Measurements from ENCODE around the gene OR5K3.
"Not testable (repeated sequence)": the region's sequence is repeated elsewhere in the genome, so short reads cannot be mapped to it uniquely, and the experiment has no call there.

The OR5K3 gene, protein sequence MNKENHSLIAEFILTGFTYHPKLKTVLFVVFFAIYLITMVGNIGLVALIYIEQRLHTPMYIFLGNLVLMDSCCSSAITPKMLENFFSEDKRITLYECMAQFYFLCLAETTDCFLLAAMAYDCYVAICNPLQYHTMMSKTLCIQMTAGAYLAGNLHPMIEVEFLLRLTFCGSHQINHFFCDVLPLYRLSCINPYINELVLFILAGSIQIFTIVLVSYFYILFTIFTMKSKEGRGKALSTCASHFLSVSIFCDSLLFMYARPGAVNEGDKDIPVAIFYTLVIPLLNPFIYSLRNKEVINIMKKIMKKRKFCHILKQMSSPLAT

GRCh38 chr3:98390366-98390765 is at the start of gene OR5K3:
Gene OR5K3, plus strand, starts transcription at chr3:98390666. Its CDS starts 0 bp downstream, at chr3:98390666.
- DNase-seq, result no peak

GRCh38 chr3:98341758-98342157 is 48.7 kb upstream of the OR5K3 start:
- DNase-seq, result no peak

GRCh38 chr3:98343647-98344507 is 46.6 kb upstream of the OR5K3 start:
- no peak for DNase-seq

GRCh38 chr3:98350082-98350481 is 40.4 kb upstream of the OR5K3 start:
- no peak for DNase-seq

DNA sequence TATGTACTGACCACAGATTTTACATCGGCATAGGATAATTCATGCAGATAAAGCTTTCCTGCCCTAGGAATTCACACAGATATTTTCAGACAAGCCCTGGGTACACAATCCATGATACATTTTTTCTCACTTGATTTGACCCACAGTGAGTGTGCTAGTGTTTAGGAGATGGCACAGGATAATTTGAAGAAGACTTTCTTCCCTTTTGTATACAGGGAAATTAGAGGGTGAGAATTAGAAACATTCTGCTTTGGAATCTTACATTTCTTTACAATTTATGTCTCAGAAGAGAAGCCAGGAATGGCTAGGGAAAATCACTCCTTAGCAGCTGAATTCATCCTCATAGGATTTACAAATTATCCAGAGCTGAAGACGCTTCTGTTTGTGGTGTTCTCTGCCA is 36.9 kb upstream of the OR5K3 start, which contains the start of gene OR5K4:
TSS of gene OR5K4 (plus strand) at position 301 of the 400 bp plus-strand sequence. CDS start at position 301, 0 bp downstream.
- DNase-seq, result no peak

GRCh38 chr3:98359250-98359649 is 31.2 kb upstream of the OR5K3 start:
- DNase-seq, result no peak

DNA sequence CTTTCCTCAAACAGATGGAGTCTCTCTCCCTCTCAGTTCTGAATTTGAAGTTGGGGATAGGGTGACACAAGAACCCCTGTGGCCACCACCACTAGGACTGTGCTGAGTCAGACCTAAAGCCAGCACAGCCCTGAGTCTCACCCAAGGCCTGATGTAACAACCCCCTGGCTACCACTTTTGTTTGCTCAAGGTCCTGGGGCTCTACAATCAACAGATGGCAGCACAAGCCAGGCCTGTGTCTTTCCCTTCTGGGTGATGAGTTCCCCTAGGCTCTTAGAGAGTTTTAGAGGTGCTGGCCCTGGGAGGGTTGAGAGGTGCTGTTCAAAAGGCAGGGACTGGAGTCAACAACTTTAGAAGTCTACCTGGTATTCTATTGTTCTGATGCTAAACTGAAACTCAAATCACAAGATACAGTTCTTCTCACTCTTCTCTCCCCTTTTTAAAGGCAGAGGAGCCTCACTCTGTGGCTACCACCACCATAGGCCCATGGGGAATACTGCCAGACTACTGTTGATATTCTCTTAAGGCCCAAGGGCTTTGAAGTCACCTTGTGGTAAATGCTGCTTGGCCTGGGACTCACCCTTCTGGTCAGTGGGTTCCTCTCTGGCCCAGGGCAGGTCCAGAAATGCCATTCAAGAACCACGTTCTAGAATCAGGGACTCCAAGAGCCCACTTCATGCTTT is 30.3 kb upstream of the OR5K3 start:
- no peak for DNase-seq

GRCh38 chr3:98360681-98361080 is 29.8 kb upstream of the OR5K3 start:
- no peak for DNase-seq

- no peak for DNase-seq
Measured at GRCh38 chr3:98361289-98361688, 29.2 kb upstream of the OR5K3 start.

DNA sequence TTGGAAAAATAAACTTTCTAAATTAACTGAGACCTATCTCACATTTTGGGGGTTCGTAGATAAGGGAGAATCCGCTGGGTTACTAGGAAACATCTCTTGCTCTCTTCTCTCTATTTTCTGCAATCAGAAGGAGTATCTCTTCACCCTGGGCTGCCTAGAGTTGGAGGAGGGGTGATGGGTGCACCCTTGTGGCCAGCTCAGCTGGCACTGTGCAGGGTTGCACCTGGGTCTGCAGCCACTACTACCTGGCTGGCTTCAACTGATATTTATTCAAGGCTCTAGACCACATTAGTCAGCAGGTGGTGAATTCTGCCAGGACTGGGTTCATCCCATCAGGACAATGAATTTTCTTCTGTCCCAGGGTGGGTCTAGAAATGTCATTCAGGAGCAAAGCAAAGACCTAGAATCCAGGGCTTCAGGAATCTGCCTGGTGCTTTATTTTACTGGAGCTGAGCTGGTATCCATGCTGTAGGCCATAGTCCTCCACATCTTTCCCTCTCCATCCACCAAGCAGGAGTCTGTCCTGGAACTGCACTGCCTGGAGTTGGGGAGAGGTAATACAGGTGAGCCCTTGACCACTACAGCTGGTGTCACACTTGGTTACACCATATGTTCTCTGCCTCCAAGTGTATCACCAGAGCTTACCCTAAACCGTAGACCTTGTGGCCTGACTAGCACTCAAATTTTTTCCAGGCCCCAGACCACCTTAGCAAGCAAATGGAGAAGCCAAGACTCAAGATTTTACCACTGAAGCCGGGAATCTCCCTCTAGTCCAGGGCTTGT is 22.8 kb upstream of the OR5K3 start:
- DNase-seq, result no peak

- no peak for DNase-seq
Measured at GRCh38 chr3:98371186-98371585, 19.3 kb upstream of the OR5K3 start.

GRCh38 chr3:98371853-98372252 is 18.6 kb upstream of the OR5K3 start:
- DNase-seq, result no peak

DNA sequence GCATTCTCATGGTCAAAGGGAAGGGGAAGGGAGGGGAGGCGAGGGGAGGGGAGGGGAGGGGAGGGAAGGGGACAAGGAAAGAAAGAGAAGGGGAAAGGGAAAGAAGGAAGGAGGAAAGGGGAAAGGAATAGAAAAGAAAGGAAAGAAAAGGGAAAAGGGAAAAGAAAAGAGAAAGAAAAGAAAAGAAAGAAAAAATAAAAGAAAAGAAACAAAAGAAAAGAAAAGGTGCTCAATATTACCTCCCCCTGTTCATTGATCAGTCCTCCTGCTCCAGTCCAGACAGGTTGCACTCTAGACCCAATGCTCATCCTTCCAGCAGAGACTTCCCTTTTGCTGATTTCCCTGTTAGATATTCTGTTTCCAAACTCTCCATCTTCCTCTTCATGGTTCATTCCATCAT is 18.0 kb upstream of the OR5K3 start:
- no peak for DNase-seq

GRCh38 chr3:98376631-98377030 is 13.8 kb upstream of the OR5K3 start:
- no peak for DNase-seq

- no peak for DNase-seq
Measured at GRCh38 chr3:98388147-98388546, 2.3 kb upstream of the OR5K3 start.

GRCh38 chr3:98395101-98395500 is 4.6 kb downstream of the OR5K3 start:
- DNase-seq, result no peak

- DNase-seq, result not testable (repeated sequence)
Measured at GRCh38 chr3:98396482-98396881, 6.0 kb downstream of the OR5K3 start.

GRCh38 chr3:98398513-98398912 is 8.0 kb downstream of the OR5K3 start:
- DNase-seq, result no peak

GRCh38 chr3:98402507-98402906 is 12.0 kb downstream of the OR5K3 start:
- no peak for DNase-seq

GRCh38 chr3:98404010-98404409 is 13.5 kb downstream of the OR5K3 start:
- no peak for DNase-seq

- no peak for DNase-seq
Measured at GRCh38 chr3:98406034-98406433, 15.6 kb downstream of the OR5K3 start.

DNA sequence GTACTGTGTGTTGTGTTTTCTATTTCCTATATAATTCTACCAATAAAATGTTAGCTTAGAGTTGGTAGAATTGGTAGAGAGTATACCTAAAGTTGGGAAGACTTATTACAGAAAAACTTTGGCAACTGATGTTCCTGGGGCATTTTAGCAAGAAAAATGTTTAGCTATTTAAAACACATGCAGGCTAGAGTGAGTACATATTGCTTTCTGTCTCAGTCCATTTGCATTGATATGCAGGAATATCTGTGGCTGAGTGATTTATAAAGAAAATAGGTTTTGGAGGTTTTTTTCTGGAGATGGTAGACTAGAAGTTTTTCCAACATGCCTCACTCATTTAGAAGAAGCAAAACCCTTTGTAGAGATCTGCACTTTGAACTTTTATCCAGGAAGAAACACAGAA is 42.1 kb downstream of the OR5K3 start:
- DNase-seq, result no peak

GRCh38 chr3:98433764-98434163 is 43.3 kb downstream of the OR5K3 start:
- DNase-seq, result no peak

All from NCI-H1092 (cell line).